Measurements from ENCODE around the gene SCT.

The SCT gene

DNA sequence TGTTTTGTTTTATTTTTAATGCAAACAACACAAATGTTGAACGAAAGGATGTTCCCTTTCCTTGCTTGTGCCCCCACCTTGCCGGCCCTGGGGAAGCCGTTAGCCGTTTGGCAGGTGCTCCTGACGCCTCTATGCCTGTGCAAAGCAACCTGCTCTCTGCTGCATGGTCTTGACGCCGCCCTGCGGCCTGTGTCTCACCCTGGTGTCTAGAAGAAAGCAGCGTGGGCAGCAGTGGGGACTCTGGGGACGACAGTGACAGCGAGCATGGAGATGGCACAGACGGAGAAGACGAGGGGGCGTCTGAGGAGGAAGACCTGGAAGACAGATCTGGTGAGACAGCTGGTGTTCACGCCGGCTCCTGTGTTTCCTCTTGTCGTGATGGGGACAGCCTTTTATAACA, 45.2 kb downstream of the SCT start:
- DNase-seq, result no peak

- no peak for DNase-seq
Measured at GRCh38 chr11:581342-581741, 45.6 kb downstream of the SCT start.

DNA sequence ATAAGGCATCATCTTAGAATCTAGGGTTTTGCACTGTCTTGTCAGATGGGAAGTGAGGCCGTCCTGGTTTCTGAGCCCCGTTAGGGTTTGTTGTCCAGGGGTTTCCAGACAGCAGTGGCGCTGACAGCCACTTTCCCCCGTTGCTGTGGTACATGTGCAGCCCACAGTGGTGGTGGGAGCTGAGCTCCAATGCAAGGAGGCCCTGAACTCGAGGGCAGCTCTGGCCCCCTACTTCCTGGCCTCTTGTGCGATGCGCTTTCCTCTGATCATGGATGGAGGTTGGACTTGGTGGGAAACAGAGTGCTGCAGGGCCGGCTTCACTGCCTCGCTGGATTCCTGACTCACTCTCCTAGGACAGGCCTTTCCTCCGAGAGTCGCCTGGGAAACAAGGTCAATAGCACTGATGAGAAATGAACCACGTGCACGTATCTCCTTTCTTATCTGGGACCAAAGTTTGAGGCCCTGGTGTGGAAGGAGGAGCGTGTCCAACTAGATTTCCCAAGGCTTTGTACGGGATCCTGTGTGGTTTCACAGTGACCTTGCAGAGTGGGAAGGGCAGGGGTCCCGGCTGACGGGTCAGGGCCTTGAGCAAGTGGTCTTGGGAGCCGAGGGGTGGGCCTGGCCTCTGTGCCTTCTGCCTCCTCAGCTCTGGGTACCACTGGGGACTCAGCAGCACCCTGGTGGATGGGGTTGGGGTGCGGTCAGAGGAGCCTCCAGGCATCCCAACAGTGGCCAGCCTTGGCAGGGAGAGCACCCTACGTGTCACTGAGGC, 47.0 kb downstream of the SCT start:
- DNase-seq, result no peak

GRCh38 chr11:578276-579035, 48.5 kb downstream of the SCT start:
- DNase-seq, result no peak

DNA sequence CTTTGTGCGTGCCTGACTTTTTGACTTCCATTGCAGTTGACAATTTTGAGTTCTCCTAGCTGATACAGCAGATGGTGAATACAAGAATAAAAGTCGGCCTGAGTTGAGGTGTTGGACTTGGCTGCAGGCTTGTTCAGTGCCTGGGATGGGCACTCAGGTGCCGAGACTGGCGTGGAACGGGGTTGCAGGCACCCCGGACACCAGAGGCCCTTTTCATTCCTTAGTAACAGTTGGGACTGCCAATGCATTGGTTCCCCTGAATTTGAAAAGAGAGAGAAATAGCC, 49.4 kb downstream of the SCT start:
- no peak for DNase-seq

GRCh38 chr11:576811-577610, 50.0 kb downstream of the SCT start:
- DNase-seq, result no peak
